GM21576 (cell line): Measurements from ENCODE around the gene ZBTB38.

Experiments used
- ATAC-seq: cut with Tn5 transposase; IDR thresholded peaks from one replicate; pipeline ENCODE4 v1.9.1; 2021; ENCODE audit warnings: mild to moderate bottlenecking, moderate library complexity; ENCODE audit not compliant: unreplicated experiment

The ZBTB38 gene

DNA sequence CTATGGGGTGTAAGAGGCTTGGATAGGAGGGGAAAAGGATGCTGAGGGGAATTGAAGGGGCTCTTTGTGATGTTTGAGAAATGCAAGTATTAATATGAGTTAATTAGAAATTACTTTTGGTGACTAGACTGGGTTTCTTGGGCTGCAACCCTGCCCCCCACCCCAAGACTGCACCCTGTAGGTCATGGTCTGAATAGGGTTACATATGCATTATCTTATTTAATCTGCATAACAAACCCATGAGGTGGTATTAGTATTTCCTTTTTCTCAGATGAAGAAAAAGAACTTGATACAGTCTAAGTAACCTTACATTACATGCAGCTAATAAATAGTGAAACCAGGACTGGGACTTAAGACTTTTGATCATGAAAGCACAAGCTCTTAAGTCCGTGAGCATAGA lies 5.6 kb upstream of the ZBTB38 start:
- ATAC-seq, result no peak

GRCh38 chr3:141365201-141365600 lies 3.1 kb upstream of the ZBTB38 start:
- ATAC-seq, result no peak

GRCh38 chr3:141366285-141367037 lies 1.8 kb upstream of the ZBTB38 start:
- ATAC-seq, result no peak

DNA sequence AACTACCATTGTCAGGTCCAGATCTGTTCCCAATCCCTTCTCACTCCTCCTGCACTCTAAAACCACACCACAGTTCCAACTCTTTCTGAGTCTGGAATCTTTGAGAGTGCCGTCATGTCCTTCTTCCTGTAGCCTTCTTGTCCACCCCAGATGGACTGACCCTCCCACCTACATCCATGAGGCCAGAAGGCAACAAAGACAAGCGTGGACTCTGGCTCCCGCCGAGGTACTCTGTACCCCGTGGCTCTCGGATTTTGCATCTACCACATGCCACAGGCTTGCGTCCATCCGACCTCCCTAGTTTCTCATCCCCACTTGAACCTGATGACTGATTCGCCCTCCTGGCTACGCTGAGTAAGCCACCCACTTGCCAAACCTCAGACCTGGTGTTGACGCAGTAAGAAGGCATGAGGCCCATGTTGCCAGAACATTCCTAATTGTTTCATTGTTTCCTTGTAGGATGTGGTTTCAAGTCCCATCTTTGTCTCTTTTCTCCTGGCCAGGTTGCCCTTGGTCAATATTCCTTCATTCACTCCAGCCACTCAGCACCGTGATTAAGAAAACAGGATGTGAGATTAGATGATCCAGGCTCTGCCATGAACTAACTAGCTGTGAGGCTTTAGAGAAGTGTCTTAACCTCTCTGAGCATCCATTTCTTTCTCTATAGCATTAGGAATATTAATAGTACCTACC lies 1.1 kb upstream of the ZBTB38 start:
- no peak for ATAC-seq

GRCh38 chr3:141368925-141369794 lies 856 bp downstream of the ZBTB38 start:
- ATAC-seq, result no peak

- peak; percentile 86 for ATAC-seq
These were observed 1.8 kb downstream of the ZBTB38 start for GRCh38 chr3:141370065-141370533.

- no peak for ATAC-seq
These were observed 3.6 kb downstream of the ZBTB38 start for GRCh38 chr3:141371882-141372281.

- ATAC-seq, result no peak
These were observed 4.4 kb downstream of the ZBTB38 start for GRCh38 chr3:141372656-141373055.

DNA sequence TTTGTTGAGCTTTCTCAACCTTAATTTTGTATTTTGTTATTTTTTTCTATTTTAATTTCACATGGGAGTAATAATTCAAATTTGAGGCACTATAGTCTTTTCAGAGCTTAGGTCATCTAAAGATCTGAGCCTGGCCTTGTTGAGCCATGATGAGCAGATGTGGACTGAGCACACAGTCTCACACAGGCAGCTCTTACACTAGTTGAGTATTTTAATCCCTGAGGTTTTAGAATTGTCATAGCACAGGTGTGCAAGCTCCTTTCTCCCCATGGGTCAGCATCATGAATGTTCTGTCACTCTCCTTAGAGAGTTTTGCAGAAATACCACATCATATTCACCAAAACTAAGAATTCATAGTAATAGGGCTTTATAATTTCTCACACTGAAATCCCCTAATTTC lies 4.9 kb downstream of the ZBTB38 start:
- no peak for ATAC-seq

DNA sequence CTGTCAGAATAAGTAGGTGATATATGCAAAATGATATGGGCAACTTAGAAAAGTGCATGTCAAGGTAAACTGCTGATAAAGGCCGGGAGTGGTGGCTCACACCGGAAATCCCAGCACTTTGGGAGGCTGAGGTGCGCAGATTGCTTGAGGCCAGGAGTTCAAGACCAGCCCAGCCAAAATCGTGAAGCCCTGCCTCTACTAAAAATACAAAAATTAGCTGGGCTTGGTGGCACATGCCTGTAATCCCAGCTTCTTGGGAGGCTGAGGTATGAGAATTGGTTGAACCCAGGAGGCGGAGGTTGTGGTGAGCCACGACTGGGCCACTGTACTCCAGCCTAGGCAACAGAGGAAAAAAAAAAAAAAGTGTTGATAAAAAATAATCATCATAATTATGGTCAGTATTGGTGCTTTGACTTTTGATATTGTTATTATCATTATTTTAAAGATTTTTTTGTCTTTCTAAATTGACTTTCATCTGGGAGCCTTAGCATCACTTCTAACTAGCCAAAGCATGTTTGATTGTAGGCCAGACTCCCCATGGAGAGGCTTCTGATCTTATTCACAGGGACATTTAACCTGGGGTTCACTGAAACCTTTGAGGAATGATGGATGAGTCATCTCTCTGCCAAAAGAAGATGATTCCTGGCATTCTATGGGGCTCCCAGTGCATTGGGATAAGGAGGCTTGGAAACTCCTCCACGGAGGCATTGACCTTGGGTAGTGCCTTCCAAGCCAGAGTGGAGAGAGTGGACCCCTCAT lies 5.6 kb downstream of the ZBTB38 start:
- ATAC-seq, result no peak

- ATAC-seq, result no peak
These were observed 7.3 kb downstream of the ZBTB38 start for GRCh38 chr3:141375381-141376301.

DNA sequence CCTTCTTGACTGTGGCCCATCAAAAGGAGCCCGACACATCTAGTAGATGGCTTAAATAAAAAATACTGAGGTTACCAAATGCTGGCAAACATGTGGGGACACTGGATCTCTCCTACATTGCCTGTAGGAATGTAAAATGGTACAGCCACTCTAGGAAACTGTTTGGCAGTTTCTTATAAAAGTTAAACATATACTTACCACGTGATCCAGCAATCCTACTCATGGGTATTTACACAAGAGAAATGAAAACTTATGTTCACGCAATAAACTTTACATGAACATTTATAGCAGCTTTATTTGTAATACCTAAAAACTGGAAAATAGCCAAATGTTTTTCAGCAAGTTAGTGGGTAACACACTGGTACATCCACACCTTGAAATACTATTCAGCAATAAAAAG lies 9.1 kb downstream of the ZBTB38 start:
- no peak for ATAC-seq

DNA sequence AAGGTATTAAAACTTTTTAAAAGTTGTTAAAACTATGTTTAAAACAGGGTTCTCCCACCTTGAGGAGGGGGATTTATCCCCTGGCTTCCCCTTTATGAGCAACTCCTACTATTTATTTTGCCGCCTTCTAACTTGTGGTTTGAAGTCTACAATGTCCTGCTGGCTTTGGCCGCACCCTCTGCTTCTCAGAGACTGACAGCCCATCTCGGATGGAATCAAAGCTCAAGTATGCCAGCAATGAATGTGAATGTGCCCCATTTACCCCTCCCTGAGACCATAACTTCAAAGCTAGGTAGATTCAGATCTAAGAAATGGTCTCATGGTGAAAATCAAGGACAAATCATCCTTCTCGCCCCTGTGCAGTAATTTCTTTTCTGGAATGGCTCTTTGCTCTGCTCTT lies 10.3 kb downstream of the ZBTB38 start:
- ATAC-seq, result no peak

GRCh38 chr3:141379250-141379966 lies 11.1 kb downstream of the ZBTB38 start:
- ATAC-seq, result peak; percentile 45

DNA sequence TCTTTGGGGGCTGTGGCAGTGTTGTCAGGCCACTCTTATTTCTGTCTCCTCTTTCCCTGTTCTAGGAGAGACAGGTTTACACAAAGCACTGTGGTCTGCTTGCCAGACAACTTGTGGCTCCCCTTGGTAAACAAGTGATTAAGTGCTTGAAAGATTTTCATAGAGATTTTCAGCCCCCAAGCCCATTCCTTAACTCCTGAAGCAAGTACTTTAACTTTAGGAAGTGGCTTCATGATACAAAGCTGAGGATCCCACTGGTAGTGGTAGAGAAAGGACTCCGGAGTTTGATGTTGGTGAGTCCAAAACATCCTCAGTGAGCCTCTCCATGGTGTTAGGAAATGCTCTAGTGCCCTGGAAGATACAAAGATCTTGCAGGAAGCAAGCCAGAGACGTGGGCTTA lies 12.0 kb downstream of the ZBTB38 start:
- ATAC-seq, result no peak

- ATAC-seq, result peak; percentile 35
These were observed 12.7 kb downstream of the ZBTB38 start for GRCh38 chr3:141380987-141381386.

- no peak for ATAC-seq
These were observed 14.3 kb downstream of the ZBTB38 start for GRCh38 chr3:141382571-141382970.

DNA sequence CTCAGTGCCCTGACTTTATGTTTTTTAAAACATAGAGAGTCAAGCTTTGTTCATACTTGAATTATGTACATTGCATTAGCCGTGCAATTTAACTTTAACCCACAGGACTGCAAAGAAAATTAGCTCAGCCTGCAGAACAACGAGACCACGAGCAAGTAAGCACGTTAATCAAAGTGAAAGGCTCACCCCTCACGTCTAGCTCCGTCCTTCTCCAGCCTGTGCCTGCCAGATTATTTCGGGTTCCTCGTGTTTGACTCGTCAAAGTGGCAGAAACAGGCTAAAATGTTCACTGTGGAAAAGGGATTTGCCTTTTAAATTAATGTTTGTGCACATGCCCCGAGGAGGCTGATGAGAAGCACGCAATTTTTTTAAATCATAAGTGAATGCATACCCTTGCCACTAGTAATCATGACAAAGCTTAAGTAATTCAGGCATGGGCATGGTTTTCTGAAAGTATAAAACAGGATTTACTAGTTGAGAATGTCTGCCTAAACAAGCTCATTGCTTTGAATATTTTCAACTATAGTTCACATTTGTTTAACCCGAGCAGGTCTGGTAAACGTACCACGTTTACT lies 15.3 kb downstream of the ZBTB38 start:
- no peak for ATAC-seq

DNA sequence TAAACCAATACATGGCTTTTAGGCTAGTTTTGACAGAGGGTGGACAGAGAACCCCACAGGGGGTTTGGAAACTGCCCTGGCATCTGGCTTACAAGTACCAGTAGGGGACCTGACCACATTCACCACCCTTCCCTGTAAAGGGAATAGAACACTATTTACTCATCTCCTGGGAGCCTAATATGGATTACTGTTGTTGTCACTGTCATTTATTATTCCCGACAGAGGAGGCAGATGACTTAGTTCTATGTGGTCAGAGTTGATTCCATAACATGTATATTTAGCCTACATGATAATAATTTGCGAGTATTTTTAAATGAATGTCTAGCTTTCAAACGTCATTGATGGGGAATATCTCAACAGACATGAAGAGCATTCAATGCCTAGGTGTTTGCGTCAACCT lies 15.9 kb downstream of the ZBTB38 start:
- no peak for ATAC-seq
